AG08396 (cell line): ENCODE data around the gene MELK.

ENCODE experiments used
- DNase-seq: peaks from one replicate; pipeline ENCODE4 v3.0.0; 2012; ENCODE audit warnings: low spot score, mixed read lengths

MELK gene

DNA sequence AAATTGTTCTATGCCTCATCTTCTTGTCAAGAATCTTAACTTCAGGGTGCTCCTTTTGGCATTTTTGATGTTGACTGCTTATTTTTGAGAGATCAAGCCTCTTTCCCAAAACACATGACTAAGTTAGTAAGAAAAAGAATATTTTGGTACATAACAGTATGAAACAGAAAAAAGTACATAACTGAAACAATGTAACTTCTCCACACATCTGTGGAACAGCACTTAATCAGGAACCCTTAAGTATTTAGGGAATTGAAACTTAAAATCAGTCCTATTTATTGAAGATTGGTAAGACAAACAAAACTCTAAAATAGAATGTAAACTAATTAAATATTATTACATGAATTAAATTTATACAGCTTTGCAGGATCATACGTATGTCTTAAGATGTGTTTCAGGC, 103.4 kb downstream of the MELK start:
- DNase-seq, result no peak

GRCh38 chr9:36676778-36677485, 104.2 kb downstream of the MELK start:
- no peak for DNase-seq

DNA sequence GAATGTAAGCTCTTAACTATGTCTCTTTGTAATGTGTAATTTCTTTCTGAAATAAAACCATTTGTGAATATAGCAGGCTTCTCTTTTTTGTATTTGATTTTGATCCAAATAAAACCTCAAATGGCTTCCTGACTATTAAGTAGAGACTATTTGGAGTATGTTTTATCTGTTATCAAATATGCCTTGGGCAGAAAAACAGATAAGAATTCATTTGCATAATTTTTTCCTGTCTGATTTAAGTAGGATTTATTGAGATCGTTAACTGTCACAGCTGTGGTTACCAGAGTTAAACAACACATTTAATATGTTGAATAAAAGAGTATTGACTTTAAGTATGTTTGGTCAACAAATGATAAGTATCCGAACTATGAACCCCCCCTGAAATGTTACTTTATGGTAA, 104.9 kb downstream of the MELK start:
- no peak for DNase-seq

DNA sequence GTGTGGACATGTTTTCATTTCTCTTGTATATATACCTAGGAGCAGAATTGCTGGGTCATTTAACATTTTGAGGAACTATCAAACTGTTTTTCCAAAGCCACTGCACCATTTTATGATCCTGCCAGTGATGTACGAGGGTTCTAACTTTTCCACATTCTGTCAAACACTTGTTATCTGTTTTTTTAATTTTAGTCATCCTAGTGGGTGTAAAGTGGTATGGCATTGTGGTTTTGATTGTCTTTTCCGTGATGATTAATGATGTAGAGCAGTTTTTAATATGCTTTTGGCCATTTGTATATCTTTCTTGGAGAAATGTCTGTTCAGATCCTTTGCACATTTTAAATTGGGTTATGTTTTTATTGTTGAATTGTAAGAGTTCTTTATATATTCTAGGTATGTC, 107.0 kb downstream of the MELK start:
- no peak for DNase-seq

- DNase-seq, result no peak
Measured at GRCh38 chr9:36686471-36686870, 113.8 kb downstream of the MELK start.

DNA sequence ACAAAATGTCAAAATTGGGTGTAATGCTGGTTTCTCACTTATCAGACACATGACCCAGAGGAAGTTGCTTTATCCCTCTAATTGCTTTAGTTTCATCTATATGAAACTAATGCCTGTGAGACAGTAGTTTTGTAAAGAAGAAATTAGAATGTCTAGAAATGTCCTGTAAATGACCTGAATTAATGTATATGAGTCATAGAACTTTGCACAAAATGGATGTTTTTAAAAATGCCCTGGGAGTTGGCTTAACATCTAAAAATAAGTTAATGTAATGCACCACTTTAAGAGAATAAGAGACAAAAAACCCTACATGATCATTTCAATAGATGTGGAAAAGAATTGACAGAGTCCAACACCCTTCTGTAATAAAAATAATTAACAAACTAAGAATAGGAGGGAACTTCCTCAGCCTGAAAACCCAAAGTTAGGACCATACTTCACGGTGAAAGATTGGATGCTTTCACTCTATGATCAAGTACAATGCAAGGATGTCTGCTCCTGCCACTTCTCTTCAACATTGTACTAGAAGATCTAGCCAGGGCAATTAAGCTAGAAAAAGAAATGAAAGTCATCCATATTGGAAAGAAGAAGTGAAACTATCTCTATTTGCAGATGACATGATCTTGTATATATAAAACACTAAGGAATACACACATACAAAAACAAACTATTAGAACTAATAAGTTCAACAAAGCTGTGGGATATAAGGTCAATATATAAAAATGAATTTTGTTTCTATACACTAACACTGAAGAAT, 117.9 kb downstream of the MELK start:
- DNase-seq, result no peak

GRCh38 chr9:36691671-36692070, 119.0 kb downstream of the MELK start:
- DNase-seq, result no peak

GRCh38 chr9:36698984-36699383, 126.3 kb downstream of the MELK start:
- DNase-seq, result no peak

GRCh38 chr9:36704148-36704547, 131.5 kb downstream of the MELK start:
- no peak for DNase-seq

- DNase-seq, result no peak
Measured at GRCh38 chr9:36713515-36714490, 141.1 kb downstream of the MELK start.

DNA sequence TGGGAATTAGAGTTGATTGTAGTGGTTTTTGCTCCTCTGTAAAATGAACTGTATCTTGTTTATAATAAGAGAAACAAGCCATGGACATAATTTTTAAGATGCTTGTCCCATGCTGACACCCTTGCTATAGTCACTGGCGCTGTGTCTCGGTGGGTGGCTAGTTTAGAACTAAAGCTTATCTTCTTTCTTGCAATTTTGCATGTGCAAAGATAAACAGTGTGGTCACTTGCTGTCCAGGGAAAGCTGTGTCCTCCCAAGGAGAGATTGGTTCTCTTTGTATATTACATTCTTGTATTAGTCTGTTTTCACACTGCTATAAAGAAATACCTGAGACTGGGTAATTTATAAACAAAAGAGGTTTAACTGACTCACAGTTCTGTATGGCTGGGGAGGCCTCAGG, 143.8 kb downstream of the MELK start:
- no peak for DNase-seq

DNA sequence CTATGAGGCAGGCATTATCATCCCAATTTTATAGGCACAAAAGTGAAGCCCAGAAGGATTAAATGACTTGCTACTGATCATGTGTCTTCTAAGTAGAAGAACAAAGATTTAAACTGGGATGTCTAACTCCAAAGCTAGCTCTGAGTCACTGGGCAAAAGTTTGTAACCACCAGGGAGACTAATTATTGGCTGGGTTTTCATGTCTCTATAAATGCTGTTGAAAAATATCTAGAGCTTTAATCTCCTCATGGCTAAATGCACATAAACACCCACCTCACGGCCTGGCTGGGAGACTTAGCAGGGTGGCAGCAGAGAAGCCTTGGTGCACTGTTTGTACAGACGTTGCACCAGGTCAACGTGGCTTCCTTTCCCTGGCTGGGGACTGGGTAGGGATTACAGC, 144.6 kb downstream of the MELK start:
- DNase-seq, result no peak

DNA sequence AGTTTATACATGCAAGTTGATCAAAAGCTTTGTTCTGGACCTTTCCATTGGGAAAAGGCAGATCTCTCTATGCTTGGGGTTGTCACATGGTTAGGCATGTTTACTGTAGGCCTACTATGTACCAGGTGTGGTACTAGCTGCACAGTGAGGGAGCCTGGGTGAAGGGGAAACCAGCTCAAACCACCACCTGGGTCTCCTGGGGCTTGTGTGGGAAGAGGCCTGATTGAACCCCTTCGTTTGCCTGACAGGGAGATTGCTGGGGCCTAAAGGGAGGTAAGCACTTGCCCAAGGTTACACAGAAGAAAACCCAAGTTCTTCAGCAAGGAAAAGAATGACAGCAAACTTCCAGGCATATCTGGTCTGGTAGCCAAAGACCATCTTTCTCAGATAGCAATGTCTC, 145.9 kb downstream of the MELK start:
- DNase-seq, result no peak

DNA sequence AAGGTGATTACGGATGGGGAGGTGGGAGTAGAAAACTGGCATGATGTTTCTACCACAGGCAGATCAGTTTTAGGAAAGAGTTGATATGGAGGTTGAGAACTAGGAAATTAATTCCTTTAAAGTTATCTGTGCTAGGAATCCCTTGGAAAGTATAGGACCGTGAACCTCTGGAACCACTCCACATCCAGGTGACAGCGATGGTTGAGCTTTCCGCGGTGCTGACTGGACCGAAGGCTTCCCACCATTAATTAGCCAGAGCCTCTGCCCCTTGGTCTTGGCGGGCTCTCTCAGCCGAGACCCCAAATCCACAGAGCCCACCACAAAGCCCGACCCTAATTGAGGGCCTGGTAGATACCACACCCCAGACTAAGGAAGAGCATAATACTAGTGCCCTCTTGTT, 147.3 kb downstream of the MELK start:
- DNase-seq, result no peak

DNA sequence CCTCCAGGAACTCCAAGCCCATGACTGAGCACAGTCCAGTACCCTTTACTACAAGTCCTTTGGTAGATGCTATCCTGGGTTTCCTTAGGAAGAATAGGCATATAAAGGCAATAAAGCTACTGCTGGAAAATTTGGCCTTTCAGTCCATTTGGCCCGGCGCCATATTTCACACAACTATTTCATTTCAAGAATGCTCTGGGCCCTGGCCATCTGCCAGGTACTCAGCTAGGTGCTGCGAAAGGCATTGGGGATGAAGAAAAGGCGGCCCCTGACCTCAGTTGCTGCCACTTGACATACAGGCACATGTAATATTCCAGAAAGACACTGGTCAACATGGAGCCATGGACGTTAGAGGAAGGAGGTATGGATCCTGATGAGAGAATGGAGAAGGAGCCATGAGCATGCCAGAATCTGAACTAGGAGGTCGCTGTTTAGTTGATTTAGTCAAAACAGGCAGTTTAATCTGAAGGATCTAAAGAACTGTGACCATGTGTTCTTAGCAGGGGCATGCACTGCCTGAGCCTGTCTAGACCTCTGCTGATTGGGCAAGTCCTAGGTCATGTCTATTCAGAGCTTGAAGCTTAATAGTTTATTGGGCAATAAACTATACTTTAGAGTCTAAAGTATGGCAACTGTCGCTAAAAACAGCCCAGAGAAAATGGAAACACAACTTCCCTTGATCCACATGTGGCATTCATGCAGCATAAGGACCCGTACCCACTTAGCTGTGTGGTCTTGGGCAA, 149.3 kb downstream of the MELK start:
- no peak for DNase-seq

- DNase-seq, result no peak
Measured at GRCh38 chr9:36725777-36726356, 153.2 kb downstream of the MELK start.
